ENCODE results near the gene CPB2. TPM values are rescaled to one million over a fixed set of nuclear protein-coding genes. Genes with fewer than 3 reads are reported as not detected.

The CPB2 gene
- total RNA-seq, 1 donor from 2014 or later: not detected

GRCh38 chr13:46116653-46117502 lies 12.0 kb upstream of the CPB2 start:
- Histone ChIP-seq H3K36me3 (no peaks in the 10 kb centered on the region), H3K27ac (no peak overlapping the region), H3K4me3 (no peak overlapping the region), H3K27me3 (no peaks in the 10 kb centered on the region), H3K9me3 (no peaks in the 10 kb centered on the region), H3K4me1 (no peaks in the 10 kb centered on the region)
- intact Hi-C loops (cut with DNase I): no loop called here
- no peak for DNase-seq (ENCODE audit: extremely low spot score in 2 of 2)
- TF ChIP-seq POLR2AphosphoS5 (IDR thresholded peaks at IDR 0.05; ENCODE audit: insufficient read depth in 1 of 2, low read depth in 1 of 2) (no peak), POLR2A (IDR thresholded peaks at IDR 0.05) (no peak), CTCF (IDR thresholded peaks at IDR 0.05) (no peak)

GRCh38 chr13:46114613-46115012 lies 9.8 kb upstream of the CPB2 start:
- Histone ChIP-seq H3K36me3 (no peaks in the 10 kb centered on the region), H3K27me3 (no peaks in the 10 kb centered on the region), H3K4me1 (no peaks in the 10 kb centered on the region), H3K9me3 (no peaks in the 10 kb centered on the region), H3K4me3 (no peak overlapping the region), H3K27ac (no peak overlapping the region)
- TF ChIP-seq POLR2A (IDR thresholded peaks at IDR 0.05): no peak
- TF ChIP-seq CTCF (IDR thresholded peaks at IDR 0.05): no peak
- no peak for TF ChIP-seq POLR2AphosphoS5 (IDR thresholded peaks at IDR 0.05; ENCODE audit: insufficient read depth in 1 of 2, low read depth in 1 of 2)
- no peak for DNase-seq (ENCODE audit: extremely low spot score in 2 of 2)
- intact Hi-C loops (cut with DNase I): no loop called here

- Histone ChIP-seq H3K9me3 (no peaks in the 10 kb centered on the region), H3K27ac (no peak overlapping the region), H3K4me1 (no peaks in the 10 kb centered on the region), H3K27me3 (no peaks in the 10 kb centered on the region), H3K4me3 (no peak overlapping the region), H3K36me3 (no peaks in the 10 kb centered on the region)
- intact Hi-C loops (cut with DNase I): no loop called here
- DNase-seq (ENCODE audit: extremely low spot score in 2 of 2): no peak
- TF ChIP-seq CTCF (IDR thresholded peaks at IDR 0.05) (no peak), POLR2A (IDR thresholded peaks at IDR 0.05) (no peak), POLR2AphosphoS5 (IDR thresholded peaks at IDR 0.05; ENCODE audit: insufficient read depth in 1 of 2, low read depth in 1 of 2) (no peak)
Observed at GRCh38 chr13:46113596-46113995, 8.8 kb upstream of the CPB2 start.

GRCh38 chr13:46111151-46111550 lies 6.3 kb upstream of the CPB2 start:
- TF ChIP-seq POLR2AphosphoS5 (IDR thresholded peaks at IDR 0.05; ENCODE audit: insufficient read depth in 1 of 2, low read depth in 1 of 2): no peak
- TF ChIP-seq CTCF (IDR thresholded peaks at IDR 0.05): no peak
- TF ChIP-seq POLR2A (IDR thresholded peaks at IDR 0.05): no peak
- intact Hi-C loops (cut with DNase I): no loop called here
- no peak for DNase-seq (ENCODE audit: extremely low spot score in 2 of 2)

GRCh38 chr13:46109451-46109850 lies 4.6 kb upstream of the CPB2 start:
- H3K27ac ChIP-seq: no peak overlapping the region
- H3K36me3 ChIP-seq: no peaks in the 10 kb centered on the region
- no peak overlapping the region for H3K4me3 ChIP-seq
- no peak for DNase-seq (ENCODE audit: extremely low spot score in 2 of 2)
- TF ChIP-seq POLR2AphosphoS5 (IDR thresholded peaks at IDR 0.05; ENCODE audit: insufficient read depth in 1 of 2, low read depth in 1 of 2) (no peak), POLR2A (IDR thresholded peaks at IDR 0.05) (no peak), CTCF (IDR thresholded peaks at IDR 0.05) (no peak)
- no peaks in the 10 kb centered on the region for H3K9me3 ChIP-seq
- H3K27me3 ChIP-seq: no peaks in the 10 kb centered on the region
- intact Hi-C loops (cut with DNase I): no loop called here
- no peaks in the 10 kb centered on the region for H3K4me1 ChIP-seq

More at GRCh38 chr13:46111151-46111550, 6.3 kb upstream of the CPB2 start:
- no peaks in the 10 kb centered on the region for H3K4me1 ChIP-seq
- H3K9me3 ChIP-seq: no peaks in the 10 kb centered on the region
- H3K4me3 ChIP-seq: no peak overlapping the region
- no peak overlapping the region for H3K27ac ChIP-seq
- H3K27me3 ChIP-seq: no peaks in the 10 kb centered on the region
- no peaks in the 10 kb centered on the region for H3K36me3 ChIP-seq

Measured in vagina (tissue), 2 donors.